NB4 (cell line): ENCODE data around the gene PPFIBP2.

Source experiments
- CTCF ChIP-seq: IDR thresholded peaks from one replicate; pipeline ENCODE4 v1.5.1; 2012; ENCODE audit warnings: low read depth, low read length
- MAX ChIP-seq: IDR thresholded peaks from 2 replicates; pipeline ENCODE4 v1.6.1; 2011; ENCODE audit warnings: low read depth, low read length
- POLR2A ChIP-seq: IDR thresholded peaks from 2 replicates; pipeline ENCODE4 v1.6.1; 2011; ENCODE audit warnings: mild to moderate bottlenecking; ENCODE audit not compliant: insufficient read length; ENCODE audit errors: extremely low read depth

DNA sequence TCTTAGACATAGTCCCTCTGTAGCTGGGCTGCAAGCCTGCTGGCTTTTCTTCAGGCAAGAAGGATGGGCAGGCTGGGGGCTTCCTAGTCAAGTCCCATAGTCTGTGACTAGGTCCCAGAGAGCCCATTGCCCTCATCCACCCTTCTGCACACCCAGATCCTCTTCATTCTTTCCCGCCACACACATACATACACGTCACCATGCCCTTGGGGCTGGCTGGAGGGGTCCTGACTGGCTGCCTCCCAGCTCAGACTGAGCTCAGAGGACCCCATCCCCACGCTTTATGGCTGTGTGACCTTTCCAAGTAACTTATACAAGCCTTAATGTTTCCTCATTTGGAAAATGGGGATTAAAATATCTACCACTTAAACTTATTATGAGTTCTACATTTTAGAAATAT lies 13.5 kb upstream of the PPFIBP2 start:
- TF ChIP-seq CTCF (no peak), POLR2A (no peak), MAX (no peak)
